Measurements from ENCODE around the gene PSMD10.

The PSMD10 gene, protein sequence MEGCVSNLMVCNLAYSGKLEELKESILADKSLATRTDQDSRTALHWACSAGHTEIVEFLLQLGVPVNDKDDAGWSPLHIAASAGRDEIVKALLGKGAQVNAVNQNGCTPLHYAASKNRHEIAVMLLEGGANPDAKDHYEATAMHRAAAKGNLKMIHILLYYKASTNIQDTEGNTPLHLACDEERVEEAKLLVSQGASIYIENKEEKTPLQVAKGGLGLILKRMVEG

DNA sequence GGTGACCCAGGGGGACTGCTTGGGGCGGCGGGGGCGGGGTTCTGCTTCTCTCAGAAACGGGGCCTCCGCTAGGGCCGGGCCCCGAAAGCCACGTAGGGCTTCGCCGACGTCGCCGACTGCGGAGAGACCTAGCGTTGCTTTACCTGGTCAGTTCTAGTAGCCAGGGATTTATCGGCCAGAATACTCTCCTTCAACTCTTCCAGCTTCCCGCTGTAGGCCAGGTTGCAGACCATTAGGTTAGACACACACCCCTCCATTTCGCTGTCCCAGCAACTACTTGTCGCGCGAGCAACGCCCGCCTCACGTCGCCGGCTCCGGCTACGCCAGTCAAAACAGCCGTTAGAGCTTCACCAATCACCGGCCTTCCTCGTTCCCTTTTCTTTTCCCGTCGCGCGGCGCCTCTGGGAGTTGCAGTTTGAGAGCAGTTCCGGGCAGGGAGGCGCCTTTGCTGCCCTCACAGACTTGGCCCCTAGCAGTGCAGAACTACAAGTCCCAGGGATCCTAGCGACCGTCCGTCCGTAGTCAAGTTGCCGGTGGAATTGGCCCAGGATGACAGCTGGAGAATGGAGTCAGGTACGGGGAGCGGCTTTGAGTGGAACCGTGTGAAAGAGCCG is at the start of gene PSMD10, which contains the start of gene ATG4A:
Gene PSMD10, minus strand, starts transcription at position 279 of the 614 bp plus-strand sequence. Its CDS starts 22 bp downstream, at position 257.
Gene ATG4A, plus strand, starts transcription at position 515 of the 614 bp plus-strand sequence. Its CDS starts 49 bp downstream, at position 564.
- peak; percentile 82 to 97 (median 93) for DNase-seq
- intact Hi-C loops (cut with DNase I) = no loop called here

DNA sequence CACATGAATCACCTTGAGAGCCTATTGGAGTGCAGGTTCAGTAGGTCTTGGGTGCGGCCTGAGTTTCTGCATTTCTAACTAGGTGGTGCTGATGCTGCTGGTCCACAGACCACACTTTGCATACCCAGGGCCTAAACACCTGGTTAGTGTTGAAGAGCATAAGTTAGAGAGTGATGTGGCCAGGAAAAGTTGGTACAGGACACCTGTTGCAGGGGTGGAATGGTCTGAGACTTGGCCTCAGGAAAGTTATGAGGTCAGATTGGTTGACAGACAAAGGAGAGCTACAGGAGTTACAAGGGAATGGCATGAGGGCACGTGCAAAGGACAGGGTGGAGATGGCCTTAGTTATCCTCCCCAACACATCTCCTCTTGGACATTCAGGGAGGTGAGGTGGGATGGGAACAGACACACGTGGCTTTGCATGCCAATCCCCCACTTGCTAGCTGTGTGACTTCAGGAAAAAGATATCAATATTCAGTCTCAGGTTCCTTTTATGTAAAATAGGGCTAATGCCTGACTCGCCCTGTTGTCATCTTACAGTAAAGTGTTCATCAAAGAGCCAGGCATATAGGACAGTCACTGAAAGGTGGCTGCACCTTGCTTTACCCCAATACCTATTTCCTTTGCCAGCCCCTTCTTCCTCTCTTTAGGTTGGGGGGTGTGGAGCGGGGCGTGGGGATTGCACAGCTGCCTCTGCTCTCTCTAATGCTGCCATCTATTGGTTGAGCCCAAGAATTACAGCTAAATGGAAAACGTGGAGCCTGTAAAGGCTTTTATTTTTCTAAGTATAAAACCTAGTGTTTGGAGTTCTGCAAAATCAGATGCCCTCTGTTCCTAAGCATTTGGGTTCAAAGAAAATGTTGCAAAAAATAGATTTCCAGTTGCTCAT is 47.7 kb upstream of the PSMD10 start:
- intact Hi-C loops (cut with DNase I) = no loop called here
- DNase-seq = no peak

DNA sequence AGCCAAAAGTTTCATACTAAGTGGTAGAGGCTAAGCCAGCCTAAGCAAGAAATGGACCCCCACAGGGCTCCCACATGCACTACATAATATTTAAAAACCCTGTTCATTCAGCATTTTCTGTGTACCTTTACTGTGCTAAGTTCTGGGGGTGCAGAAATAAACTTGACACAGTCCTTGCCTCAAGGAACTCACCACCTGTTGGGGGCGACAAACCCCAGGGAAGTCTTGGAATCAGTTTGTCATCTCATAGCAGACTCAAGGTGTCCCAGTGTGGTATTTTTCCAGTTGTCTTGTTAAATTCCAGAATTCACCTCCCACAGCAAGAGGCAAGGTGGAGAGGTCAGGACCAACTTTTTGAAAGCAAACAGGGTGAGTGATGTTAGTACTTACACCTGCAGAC is 43.4 kb upstream of the PSMD10 start:
- DNase-seq = no peak
- intact Hi-C loops (cut with DNase I) = no loop called here

DNA sequence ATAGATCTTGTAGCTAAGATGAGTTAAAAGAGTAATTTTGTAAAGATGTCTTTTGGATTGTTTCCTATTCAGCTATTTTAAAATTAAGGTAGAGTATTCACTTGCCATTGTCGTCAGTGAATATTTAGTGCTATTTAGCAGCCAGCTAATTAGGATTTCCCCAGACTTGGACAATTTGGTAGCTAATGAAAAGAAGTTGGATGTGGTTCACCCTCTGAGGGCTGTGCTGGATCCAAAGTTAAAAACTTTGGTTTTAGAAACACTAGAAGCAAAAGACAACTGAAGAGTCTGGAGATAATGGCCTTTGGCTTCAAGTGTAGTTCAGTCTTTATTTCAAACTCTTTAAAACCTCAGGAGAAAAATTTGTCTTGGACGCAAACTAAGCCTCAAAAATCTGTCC is 41.5 kb upstream of the PSMD10 start:
- no peak for DNase-seq
- intact Hi-C loops (cut with DNase I) = no loop called here

DNA sequence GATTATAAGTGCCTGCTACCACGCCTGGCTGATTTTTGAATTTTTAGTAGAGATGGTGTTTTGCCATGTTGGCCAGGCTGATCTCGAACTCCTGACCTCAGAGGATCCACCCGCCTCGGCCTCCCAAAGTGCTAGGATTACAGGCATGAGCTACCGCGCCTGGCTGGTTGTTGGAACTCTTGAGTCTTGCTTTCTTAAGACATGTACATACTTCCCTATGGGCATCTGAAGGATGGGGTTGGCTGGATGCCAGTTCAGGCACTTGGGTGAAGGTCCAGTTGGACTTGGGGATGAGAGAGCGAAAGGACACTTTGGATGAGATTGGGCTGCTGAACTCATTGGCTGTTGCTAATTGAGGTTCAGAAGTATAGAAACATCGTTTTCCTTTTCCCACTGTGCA is 40.7 kb upstream of the PSMD10 start:
- DNase-seq = no peak
- intact Hi-C loops (cut with DNase I) = no loop called here

DNA sequence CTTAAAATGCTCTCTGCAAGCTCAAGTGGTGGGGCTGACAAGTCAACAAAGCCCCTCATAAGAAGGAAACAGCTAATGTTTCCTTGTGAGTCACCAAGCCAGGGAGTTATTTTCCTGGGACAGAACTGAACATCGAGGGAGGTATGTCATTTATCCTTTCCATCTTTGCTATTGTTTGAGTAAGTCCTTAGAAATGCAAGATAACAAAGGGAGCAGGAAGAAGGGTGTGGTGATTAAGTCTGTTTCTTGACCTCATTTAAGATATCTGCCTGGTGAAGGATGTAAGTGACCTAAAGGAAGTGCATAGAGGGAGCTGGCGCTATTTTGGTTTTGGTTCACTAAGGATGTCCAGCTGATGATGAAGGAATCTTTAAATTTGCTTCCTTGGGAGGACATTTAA is 40.1 kb upstream of the PSMD10 start:
- no peak for DNase-seq
- intact Hi-C loops (cut with DNase I) = no loop called here

DNA sequence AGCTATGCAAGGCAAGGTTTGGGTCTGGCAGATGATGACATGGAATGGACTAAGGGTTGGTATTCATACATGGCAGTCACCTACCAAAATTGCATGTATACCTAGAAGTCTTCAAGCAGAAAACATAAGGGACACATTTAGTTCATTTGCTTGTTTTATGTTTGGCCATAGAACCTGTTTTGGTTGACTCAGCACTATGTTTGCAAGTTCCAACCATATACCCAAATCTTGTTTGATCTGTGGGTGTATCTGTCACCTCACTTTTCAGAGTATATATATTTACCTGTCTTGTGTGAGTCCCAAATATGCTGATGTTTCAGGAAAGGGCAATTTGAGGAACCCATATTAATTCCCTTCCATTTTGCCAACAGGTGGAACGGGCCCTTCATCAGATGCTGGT is 39.5 kb upstream of the PSMD10 start:
- intact Hi-C loops (cut with DNase I) = no loop called here
- no peak for DNase-seq

DNA sequence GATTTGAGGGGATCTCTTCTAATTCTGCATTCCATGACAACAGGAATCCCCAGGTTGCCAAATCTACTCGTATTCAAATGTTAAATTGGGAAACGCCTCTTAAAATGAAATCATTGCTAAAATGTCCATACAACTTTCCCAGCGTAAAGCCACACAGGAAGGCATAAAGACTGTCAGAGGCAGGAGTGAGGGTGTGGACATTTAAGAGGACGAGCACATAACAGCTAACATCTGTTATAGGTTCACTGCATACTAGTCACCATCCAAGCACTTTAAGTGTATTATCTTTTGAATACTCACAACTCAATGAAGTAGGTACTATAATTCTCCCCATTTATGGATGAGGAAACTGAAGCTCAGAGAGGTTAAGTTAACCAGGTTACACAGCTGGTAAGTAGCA is 35.8 kb upstream of the PSMD10 start:
- intact Hi-C loops (cut with DNase I) = no loop called here
- DNase-seq = no peak

DNA sequence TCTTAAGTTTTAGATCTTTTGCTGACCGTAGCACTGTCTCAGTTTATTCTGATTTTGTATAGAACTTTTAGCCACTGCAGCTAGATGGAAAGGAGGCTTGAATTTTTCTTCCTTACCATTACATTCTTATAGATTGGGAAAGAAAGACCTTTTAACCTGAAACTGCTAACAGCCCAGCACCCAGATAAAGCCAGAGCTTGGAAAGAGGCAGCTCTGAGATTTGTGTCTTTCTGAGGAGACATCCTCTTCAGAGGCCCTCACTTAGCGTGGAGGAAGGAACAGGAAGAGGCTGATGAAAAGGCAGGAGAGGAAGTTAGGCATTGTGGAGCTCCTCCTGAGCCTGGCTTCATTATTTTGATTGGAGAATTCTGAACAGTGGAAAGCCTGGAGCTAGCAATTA is 35.3 kb upstream of the PSMD10 start:
- intact Hi-C loops (cut with DNase I) = no loop called here
- DNase-seq = no peak

DNA sequence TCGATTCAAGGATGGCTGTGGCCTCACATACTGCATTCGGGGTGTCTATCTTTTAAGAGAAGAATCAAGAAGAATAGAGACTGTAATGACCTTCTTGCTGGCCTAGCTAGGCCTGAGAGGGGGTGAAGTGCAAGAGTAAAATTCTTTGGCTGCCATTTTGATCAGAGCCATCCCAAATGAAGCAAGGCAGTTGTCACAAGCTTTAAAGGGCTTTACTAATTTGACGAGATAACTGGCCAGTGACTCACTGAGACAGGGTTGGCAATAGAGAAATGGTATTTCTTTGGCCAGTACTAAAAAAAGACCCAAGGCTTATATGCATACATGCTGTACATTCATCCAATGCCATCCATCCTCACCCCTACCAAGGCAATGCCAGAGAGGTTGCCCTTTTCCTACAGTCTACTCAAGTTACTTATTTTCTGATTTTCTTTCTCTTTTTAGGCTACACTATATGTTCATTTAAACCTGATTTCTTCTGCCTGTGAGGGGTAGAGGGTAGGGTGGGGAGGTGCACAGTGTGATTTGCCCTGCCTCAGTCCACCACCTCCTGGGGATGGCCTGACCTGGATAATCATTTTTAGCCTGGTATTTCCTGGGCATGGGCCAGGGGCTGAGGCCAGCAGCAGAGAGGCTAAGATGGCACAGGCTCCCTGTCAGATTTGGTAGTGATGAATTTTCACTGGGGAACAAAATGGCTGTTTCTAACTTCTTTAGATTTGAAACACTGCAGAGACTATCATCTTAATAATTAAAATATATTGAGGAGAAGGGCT is 32.4 kb upstream of the PSMD10 start:
- intact Hi-C loops (cut with DNase I) = no loop called here
- DNase-seq = no peak

DNA sequence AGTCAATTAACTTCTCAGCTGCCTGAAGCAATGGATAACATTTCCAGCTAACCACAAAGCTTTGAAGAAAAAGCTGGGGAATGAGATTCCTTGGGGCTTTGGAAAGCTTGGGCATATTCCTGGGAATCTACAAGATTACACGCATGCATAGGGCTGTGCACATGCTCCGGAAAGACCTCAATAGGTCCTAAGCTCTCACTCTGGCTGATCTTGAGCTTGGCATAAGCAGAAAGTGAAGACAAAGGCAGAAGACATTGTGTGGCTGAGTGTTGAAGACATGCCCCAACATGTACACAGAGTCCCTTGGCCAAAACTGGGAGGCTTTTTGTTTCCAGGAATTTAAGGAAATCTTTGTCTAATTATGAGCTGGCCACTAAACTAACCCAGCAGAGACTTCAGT is 31.4 kb upstream of the PSMD10 start:
- intact Hi-C loops (cut with DNase I) = no loop called here
- DNase-seq = no peak

DNA sequence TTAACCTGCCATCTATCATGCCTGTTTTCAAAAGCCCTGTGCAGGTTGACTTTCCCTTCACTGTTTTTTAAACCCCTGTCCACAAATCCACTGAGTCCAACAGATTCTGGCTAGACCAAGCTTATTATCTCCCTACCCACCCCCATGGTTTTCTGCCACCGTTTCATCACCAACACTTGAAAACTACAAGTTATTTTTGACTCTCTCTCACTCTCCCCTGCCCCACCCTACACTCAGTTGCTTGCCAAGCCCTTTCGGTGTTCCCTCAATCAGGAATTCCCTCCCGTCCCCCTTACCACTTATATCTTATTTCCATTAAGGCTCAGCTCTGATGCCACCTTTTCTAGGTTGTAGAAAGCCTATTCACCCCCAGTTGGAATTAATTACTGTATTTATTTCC is 29.9 kb upstream of the PSMD10 start:
- DNase-seq = no peak
- intact Hi-C loops (cut with DNase I) = no loop called here

DNA sequence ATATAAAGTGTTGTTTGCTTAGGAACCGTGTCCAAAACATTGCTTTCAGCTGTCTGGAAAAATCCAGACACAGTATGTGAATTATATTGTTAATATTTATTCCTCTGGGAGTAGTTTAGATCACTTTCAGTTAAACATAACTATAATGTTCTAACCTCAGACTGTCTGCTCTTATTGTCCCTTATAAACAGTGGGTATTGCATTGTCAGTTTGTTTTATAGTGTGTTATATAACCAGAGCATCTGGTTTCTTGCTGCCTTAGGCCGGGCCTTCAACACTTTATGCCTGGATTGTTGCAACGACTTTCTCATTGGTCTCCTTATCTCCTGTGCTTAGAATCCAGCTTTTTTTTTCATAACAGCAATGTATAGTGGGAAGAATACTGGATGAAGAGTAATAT is 26.6 kb upstream of the PSMD10 start:
- intact Hi-C loops (cut with DNase I) = no loop called here
- DNase-seq = no peak

DNA sequence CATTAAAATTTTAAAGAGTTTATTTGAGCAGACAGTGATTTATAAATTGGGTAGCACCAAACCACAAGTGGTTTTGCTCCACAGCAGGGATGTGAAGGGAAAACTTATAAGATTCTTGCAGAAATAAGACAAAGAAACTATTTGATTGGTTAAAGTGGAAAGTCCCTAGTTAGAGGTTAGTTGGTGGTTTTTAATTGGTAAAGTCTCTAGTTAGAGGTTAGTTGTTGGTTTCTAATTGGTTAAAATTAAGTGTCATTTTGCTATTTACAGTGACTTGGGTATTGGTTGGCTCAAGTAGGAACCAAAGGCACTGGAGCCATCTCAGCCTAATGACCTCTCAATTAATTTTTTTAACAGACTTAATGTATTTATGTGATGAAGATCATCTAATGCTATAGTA is 23.2 kb upstream of the PSMD10 start:
- intact Hi-C loops (cut with DNase I) = no loop called here
- no peak for DNase-seq

DNA sequence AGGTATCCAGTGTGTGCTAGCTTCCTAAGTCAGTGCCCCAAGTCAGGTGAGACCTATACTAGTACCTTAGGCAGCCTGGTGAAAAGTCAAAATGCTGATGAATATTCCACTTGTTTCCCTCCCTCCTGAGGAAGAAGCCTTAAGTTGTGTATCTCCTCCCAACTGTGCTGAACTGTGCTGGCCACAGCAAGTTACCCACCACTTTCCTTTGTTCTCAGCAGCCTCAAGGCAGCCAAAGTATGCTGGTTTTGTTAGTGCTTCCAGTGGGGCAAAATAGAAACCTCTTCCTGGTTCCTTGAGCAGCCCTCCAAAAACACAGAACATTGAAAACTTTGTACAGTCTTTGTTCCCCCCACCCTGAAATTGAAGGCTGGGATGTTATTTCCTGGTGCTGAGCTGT is 14.1 kb upstream of the PSMD10 start:
- no peak for DNase-seq
- intact Hi-C loops (cut with DNase I) = no loop called here

DNA sequence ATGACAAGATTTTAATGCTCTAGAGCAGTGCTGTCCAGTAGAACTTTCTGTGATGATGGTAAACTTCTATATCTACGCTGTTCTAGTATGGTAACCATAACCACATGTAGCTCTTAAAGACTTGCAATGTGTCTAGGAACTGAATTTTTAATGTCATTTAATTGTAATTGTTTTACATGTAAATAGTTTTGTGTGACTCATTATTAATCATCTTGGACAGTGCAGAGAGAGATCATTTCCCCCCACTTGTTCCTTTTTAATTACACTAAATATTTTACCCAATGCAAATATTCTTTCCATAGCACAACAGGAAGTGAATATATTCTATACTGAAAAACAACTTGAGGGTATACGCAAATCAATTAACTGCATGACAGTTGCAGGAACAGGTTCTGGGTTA is 6.0 kb upstream of the PSMD10 start:
- DNase-seq = no peak
- intact Hi-C loops (cut with DNase I) = no loop called here

DNA sequence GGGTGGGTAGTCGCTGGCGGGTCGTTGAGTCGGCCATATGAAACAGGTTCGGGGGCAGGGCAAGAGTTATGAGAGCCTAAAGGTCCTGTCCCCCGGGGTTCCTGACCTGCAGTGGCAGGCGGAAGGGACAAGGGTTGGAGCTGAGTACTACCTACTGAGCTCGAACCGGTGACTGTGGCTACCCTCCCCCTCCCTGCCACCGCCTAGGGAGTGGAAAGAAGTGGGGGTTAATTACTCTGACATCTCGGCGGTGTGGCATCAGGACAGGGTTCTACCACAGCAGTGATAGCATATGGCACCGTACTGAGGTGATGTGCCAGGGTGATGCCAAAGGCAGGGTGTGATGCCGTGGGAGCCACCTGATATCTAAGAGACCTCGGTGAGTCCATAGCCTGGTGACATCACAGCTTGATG is 543 bp upstream of the PSMD10 start:
- intact Hi-C loops (cut with DNase I) = no loop called here

DNA sequence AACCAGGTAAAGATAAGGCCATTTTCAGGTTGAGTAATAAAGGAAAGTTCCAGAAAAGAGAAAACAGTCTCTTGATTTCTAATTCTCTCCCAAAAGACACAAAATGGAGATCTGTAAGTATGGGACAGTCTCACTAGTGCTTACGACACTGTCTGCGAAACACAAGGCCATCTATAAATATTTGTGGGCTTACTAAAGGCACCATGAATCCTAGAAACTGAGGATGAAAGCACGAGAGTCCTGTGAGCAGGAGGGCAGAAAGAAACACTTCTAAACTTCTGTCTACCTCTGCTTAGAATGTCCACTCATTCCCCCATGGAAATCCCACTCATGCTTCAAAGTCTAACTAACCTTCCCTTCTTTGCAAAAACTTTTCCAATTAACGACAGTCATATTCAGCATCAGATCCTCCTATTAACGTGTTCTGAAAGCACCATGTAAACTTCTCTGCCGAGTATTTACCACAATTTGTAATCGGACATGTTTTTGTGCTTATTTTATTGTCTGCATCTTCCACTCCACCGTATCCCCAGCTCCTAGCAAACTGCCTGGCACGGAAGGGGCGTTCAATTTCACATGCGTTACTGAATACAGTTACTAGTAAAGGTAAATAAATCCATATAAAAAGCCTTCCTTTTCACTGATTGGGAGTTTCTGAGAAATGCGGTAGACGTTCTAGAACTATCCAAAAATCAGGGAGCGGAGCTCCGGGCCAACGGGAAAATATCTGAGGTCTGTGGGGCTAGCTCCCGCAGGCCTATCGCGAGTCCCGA is 665 bp downstream of the PSMD10 start:
- intact Hi-C loops (cut with DNase I) = no loop called here
- DNase-seq = no peak

More for the DNA sequence above, 543 bp upstream of the PSMD10 start:
- peak in 6 of 42 donors; percentile 14 to 38 (median 32) for DNase-seq

DNA sequence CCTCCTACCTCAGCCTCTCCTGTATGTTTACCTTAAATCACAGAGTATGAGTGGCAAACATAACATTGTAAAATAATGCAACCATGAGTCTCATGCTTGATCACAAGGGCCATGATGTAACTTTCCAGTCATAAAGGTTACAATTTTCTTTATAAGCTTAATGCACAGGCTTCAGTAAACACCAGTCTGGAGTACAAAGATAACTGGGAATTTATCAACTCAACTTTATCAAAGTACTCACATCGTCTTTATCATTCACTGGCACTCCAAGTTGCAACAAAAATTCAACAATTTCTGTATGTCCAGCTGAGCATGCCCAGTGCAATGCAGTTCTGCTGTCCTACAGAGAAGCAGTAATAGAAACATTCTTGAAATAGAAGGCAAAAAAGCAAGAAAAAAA is 2.8 kb downstream of the PSMD10 start:
- intact Hi-C loops (cut with DNase I) = no loop called here
- no peak for DNase-seq
